Thymus (tissue), 14 donors: ENCODE data around the gene CCDC73. TPM values are rescaled to one million over a fixed set of nuclear protein-coding genes. Genes with fewer than 3 reads are reported as not detected.

Source experiments
- DNase-seq, 9 donors: peaks; one replicate each; pipeline ENCODE4 v3.0.0-alpha.2; 2013; ENCODE audit warnings: low spot score in 9 of 9, low read depth in 6 of 9, missing footprints in 1 of 9
- H3K27ac ChIP-seq, 2 donors: one replicate each; pipeline ENCODE4 v1.5.1; 2013; ENCODE audit warnings: control low read depth in 1 of 2, low read depth in 1 of 2, low read length in 1 of 2, mild to moderate bottlenecking in 1 of 2, moderate library complexity in 1 of 2
- H3K27me3 ChIP-seq, 2 donors: one replicate each; pipeline ENCODE4 v1.5.1; 2013; ENCODE audit warnings: low read length in 1 of 2; ENCODE audit not compliant: control insufficient read depth in 2 of 2, insufficient read depth in 1 of 2
- H3K36me3 ChIP-seq, 2 donors: one replicate each; pipeline ENCODE4 v1.5.1; 2013; ENCODE audit warnings: low read length in 1 of 2, mild to moderate bottlenecking in 1 of 2, moderate library complexity in 1 of 2; ENCODE audit not compliant: control insufficient read depth in 2 of 2, insufficient read depth in 2 of 2
- H3K4me1 ChIP-seq, 2 donors: one replicate each; pipeline ENCODE4 v1.5.1; 2013; ENCODE audit warnings: low read length in 2 of 2; ENCODE audit not compliant: control insufficient read depth in 2 of 2, insufficient read depth in 2 of 2
- H3K4me3 ChIP-seq, 2 donors: one replicate each; pipeline ENCODE4 v1.5.1; 2013; ENCODE audit warnings: low read length in 2 of 2, control low read depth in 1 of 2, mild to moderate bottlenecking in 1 of 2
- H3K9me3 ChIP-seq, 2 donors: one replicate each; pipeline ENCODE4 v1.5.1; 2013; ENCODE audit warnings: low read length in 1 of 2, mild to moderate bottlenecking in 1 of 2; ENCODE audit not compliant: control insufficient read depth in 2 of 2, insufficient read depth in 1 of 2
- WGBS: extraction: QIAGEN DNeasy Blood & Tissue Kit; methylation state at CpG from one replicate; pipeline ENCODE4 v1.1.7; 2013; 5-methylcytosine and 5-hydroxymethylcytosine counted together
- long read RNA-seq, 10 donors: transcript quantifications; one replicate each; lab custom pipeline, GENCODE V29; 2026
- polyA plus RNA-seq: library from polyadenylated mRNA; stranded (reverse); fragments of 200-250 nt; gene quantifications from one replicate; pipeline ENCODE4 v1.2.3, GENCODE V29; 2013
- total RNA-seq: library from RNA; stranded (reverse); fragments of 120-200 nt; gene quantifications from one replicate; pipeline ENCODE4 v1.2.4, GENCODE V29; 2013
- donor health status: healthy.

Gene CCDC73
- total RNA-seq, result 0.05 TPM
- 0.25 TPM for polyA plus RNA-seq
- long read RNA-seq, donor 1, result 0 reads
- long read RNA-seq, donor 2, result 0 reads
- long read RNA-seq, donor 3, result 0 reads
- long read RNA-seq, donor 4, result 0 reads
- long read RNA-seq, donor 5, result 0 reads
- long read RNA-seq, donor 6, result 0 reads
- long read RNA-seq, donor 7, result 0 reads
- long read RNA-seq, donor 8, result 0 reads
- long read RNA-seq, donor 9, result 0 reads
- long read RNA-seq, donor 10, result 0 reads

GRCh38 chr11:32794439-32794838 lies at the start of gene CCDC73:
Gene CCDC73, minus strand, starts transcription at chr11:32794662. Its CDS starts 34,419 bp downstream, at chr11:32760243.
- H3K9me3 ChIP-seq, result no peaks in the 10 kb centered on the region
- no peak for DNase-seq
- 99% methylated on average over 12 of the region's 12 CpGs for WGBS
- H3K4me3 ChIP-seq, result no peak within 1 kb of the TSS
- no peak within 1 kb of the TSS for H3K27ac ChIP-seq
- peaks cover 0 to 3% of the 10 kb centered on the region in 2 donors for H3K27me3 ChIP-seq
- H3K36me3 ChIP-seq, result no peaks in the 10 kb centered on the region
- H3K4me1 ChIP-seq, result no peaks in the 10 kb centered on the region

- Histone ChIP-seq H3K36me3 (no peaks in the 10 kb centered on the region), H3K4me1 (no peaks in the 10 kb centered on the region), H3K4me3 (no peak overlapping the region), H3K27ac (no peak overlapping the region), H3K9me3 (no peaks in the 10 kb centered on the region), H3K27me3 (no peaks in the 10 kb centered on the region)
- no peak for DNase-seq
- WGBS, result 77% methylated on average over 3 of the region's 3 CpGs
Observed at GRCh38 chr11:32843544-32843943, 49.1 kb upstream of the CCDC73 start.

GRCh38 chr11:32840587-32840986 lies 46.1 kb upstream of the CCDC73 start:
- Histone ChIP-seq H3K36me3 (no peaks in the 10 kb centered on the region), H3K9me3 (no peaks in the 10 kb centered on the region), H3K27ac (no peak overlapping the region), H3K27me3 (no peaks in the 10 kb centered on the region), H3K4me3 (no peak overlapping the region), H3K4me1 (no peaks in the 10 kb centered on the region)
- no peak for DNase-seq
- WGBS, result 98% methylated on average over 2 of the region's 2 CpGs

GRCh38 chr11:32839308-32839707 lies 44.8 kb upstream of the CCDC73 start:
- Histone ChIP-seq H3K4me1 (no peaks in the 10 kb centered on the region), H3K27me3 (no peaks in the 10 kb centered on the region), H3K4me3 (no peak overlapping the region), H3K36me3 (no peaks in the 10 kb centered on the region), H3K9me3 (no peaks in the 10 kb centered on the region), H3K27ac (no peak overlapping the region)
- 94% methylated on average over 2 of the region's 2 CpGs for WGBS
- DNase-seq, result no peak

- no peaks in the 10 kb centered on the region for H3K9me3 ChIP-seq
- no peak overlapping the region for H3K4me3 ChIP-seq
- 96% methylated on average over 2 of the region's 2 CpGs for WGBS
- no peaks in the 10 kb centered on the region for H3K4me1 ChIP-seq
- H3K27me3 ChIP-seq, result no peaks in the 10 kb centered on the region
- DNase-seq, result no peak
- no peaks in the 10 kb centered on the region for H3K36me3 ChIP-seq
- H3K27ac ChIP-seq, result no peak overlapping the region
Observed at GRCh38 chr11:32838505-32839274, 44.2 kb upstream of the CCDC73 start.

GRCh38 chr11:32836946-32837345 lies 42.5 kb upstream of the CCDC73 start:
- Histone ChIP-seq H3K27ac (no peak overlapping the region), H3K4me3 (no peak overlapping the region), H3K36me3 (no peaks in the 10 kb centered on the region), H3K9me3 (no peaks in the 10 kb centered on the region), H3K27me3 (peaks cover 0 to 2% of the 10 kb centered on the region in 2 donors), H3K4me1 (no peaks in the 10 kb centered on the region)
- WGBS, result 97% methylated on average over 2 of the region's 2 CpGs
- DNase-seq, result no peak

- 94% methylated on average over 1 of the region's 1 CpG for WGBS
- Histone ChIP-seq H3K4me1 (no peaks in the 10 kb centered on the region), H3K27me3 (peaks cover 22 to 32% of the 10 kb centered on the region in 2 donors)
Observed at GRCh38 chr11:32833921-32834320, 39.5 kb upstream of the CCDC73 start.

GRCh38 chr11:32831221-32831620 lies 36.8 kb upstream of the CCDC73 start:
- Histone ChIP-seq H3K4me3 (no peak overlapping the region), H3K36me3 (no peaks in the 10 kb centered on the region), H3K9me3 (no peaks in the 10 kb centered on the region), H3K4me1 (no peaks in the 10 kb centered on the region), H3K27ac (no peak overlapping the region), H3K27me3 (peaks cover 22 to 34% of the 10 kb centered on the region in 2 donors)
- 91% methylated on average over 3 of the region's 3 CpGs for WGBS
- no peak for DNase-seq

More at GRCh38 chr11:32833921-32834320, 39.5 kb upstream of the CCDC73 start:
- Histone ChIP-seq H3K4me3 (no peak overlapping the region), H3K27ac (no peak overlapping the region), H3K36me3 (no peaks in the 10 kb centered on the region), H3K9me3 (no peaks in the 10 kb centered on the region)
- DNase-seq, result no peak

GRCh38 chr11:32830796-32831195 lies 36.3 kb upstream of the CCDC73 start:
- peaks cover 22 to 34% of the 10 kb centered on the region in 2 donors for H3K27me3 ChIP-seq
- H3K4me1 ChIP-seq, result no peaks in the 10 kb centered on the region
- H3K4me3 ChIP-seq, result no peak overlapping the region
- H3K27ac ChIP-seq, result no peak overlapping the region
- no peak for DNase-seq
- H3K36me3 ChIP-seq, result no peaks in the 10 kb centered on the region
- no peaks in the 10 kb centered on the region for H3K9me3 ChIP-seq
- WGBS, result 95% methylated on average over 9 of the region's 9 CpGs
